AG04449 (cell line): ENCODE measurements around the gene ACLY.
"Not testable (repeated sequence)": the region's sequence is repeated elsewhere in the genome, so short reads cannot be mapped to it uniquely, and the experiment has no call there.

Experiments used
- CTCF ChIA-PET: fragments of 350-600 bp; formaldehyde crosslinking; extraction: SDS; loops from one replicate; lab custom pipeline; 2021; ENCODE audit warnings: antibody characterized with exemption; lab: Yijun Ruan, JAX
- POLR2A ChIA-PET: fragments of 400-600, 350-600 bp; formaldehyde crosslinking; extraction: SDS; loops from one replicate; lab custom pipeline; 2020; ENCODE audit warnings: antibody characterized with exemption, inconsistent platforms; lab: Yijun Ruan, JAX
- DNase-seq: peaks from one replicate; pipeline ENCODE4 v3.0.0-alpha.2; 2010; ENCODE audit warnings: low read depth, low spot score
- H3K4me3 ChIP-seq: 2 replicates; pipeline ENCODE4 v1.5.1; 2011; ENCODE audit warnings: low read depth, mild to moderate bottlenecking, control low read depth, low read length
- TF ChIP-seq, protein P1 (sequence below): IDR thresholded peaks from one replicate; pipeline ENCODE4 v1.5.1; 2011; ENCODE audit warnings: mild to moderate bottlenecking, moderate library complexity, low read length, control low read depth, inconsistent platforms; ENCODE audit not compliant: insufficient read depth; ENCODE audit errors: missing control alignments

ACLY gene

DNA sequence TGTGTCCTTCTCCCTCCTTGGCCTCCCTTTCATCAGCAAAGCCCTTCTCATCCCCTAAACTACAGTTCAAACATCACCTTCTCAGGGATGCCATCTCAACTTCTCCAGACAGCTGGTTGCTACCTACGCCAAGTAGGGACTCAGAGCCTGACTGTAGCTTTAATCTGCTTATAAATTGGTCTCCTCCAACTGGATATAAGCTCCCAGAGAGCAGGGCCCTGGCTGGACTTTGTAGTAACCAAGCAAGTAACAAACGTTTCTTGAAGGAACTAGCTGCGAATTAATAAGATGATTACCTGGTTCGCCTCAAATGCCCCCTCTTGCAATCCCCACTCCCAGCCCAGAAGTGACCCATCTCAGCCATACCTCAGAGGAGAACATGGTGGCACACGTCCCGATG, 36.0 kb downstream of the ACLY start:
- ChIA-PET CTCF (no interaction called here), POLR2A (no interaction called here)
- no peak for DNase-seq
- TF ChIP-seq, protein P1, sequence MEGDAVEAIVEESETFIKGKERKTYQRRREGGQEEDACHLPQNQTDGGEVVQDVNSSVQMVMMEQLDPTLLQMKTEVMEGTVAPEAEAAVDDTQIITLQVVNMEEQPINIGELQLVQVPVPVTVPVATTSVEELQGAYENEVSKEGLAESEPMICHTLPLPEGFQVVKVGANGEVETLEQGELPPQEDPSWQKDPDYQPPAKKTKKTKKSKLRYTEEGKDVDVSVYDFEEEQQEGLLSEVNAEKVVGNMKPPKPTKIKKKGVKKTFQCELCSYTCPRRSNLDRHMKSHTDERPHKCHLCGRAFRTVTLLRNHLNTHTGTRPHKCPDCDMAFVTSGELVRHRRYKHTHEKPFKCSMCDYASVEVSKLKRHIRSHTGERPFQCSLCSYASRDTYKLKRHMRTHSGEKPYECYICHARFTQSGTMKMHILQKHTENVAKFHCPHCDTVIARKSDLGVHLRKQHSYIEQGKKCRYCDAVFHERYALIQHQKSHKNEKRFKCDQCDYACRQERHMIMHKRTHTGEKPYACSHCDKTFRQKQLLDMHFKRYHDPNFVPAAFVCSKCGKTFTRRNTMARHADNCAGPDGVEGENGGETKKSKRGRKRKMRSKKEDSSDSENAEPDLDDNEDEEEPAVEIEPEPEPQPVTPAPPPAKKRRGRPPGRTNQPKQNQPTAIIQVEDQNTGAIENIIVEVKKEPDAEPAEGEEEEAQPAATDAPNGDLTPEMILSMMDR = no peak
- no peak overlapping the region for H3K4me3 ChIP-seq

DNA sequence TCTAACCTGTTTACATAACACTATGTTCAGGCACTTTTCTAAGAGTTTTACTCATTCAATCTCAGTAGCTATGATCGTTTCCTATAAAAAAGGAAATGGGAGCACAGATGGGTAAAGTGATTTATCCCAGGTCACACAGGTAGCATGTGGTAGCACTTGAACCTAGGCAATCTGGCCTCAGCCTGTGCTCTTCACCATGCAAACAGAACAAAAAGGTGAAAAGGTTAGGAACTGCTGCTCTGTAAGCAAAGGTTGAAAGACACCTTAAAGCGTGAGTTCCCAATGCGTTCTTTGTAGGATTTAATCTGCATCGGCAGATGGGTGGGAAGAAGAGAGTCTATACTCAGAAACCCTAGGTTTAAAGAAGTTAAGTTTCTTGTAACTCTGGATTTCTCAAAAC, 38.6 kb downstream of the ACLY start:
- H3K4me3 ChIP-seq = no peak overlapping the region
- TF ChIP-seq, protein P1 = no peak
- DNase-seq = no peak
- CTCF ChIA-PET = no interaction called here
- POLR2A ChIA-PET = no interaction called here

DNA sequence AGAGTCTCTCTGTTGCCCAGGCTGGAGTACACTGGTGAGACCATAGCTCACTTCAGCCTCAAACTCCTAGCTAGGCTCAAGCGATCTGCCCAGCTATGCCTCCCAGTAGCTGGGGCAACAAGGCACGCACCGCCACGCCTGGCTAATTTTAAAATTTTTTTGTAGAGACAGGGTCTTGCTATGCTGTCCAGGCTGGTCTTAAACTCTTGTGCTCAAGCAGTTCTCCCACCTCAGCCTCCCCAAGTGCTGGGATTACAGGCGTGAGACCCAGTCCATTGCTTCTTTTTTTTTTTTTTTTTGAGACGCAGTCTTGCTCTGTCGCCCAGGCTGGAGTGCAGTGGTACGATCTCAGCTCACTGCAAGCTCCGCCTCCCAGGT, 44.5 kb downstream of the ACLY start:
- H3K4me3 ChIP-seq, DNase-seq: not testable (repeated sequence)
- ChIA-PET CTCF (interaction anchor here (0.7 to 2.2 kb wide), 2 partner anchors 10 to 20 kb away, joined by 3 to 8 read pairs; partner anchors contain the start of gene KLHL11), POLR2A (interaction anchor here (0.6 to 1.2 kb wide), 4 partner anchors 8 to 74 kb away, joined by 3 to 4 read pairs (median 3); partner anchors contain the start of gene KLHL11)

DNA sequence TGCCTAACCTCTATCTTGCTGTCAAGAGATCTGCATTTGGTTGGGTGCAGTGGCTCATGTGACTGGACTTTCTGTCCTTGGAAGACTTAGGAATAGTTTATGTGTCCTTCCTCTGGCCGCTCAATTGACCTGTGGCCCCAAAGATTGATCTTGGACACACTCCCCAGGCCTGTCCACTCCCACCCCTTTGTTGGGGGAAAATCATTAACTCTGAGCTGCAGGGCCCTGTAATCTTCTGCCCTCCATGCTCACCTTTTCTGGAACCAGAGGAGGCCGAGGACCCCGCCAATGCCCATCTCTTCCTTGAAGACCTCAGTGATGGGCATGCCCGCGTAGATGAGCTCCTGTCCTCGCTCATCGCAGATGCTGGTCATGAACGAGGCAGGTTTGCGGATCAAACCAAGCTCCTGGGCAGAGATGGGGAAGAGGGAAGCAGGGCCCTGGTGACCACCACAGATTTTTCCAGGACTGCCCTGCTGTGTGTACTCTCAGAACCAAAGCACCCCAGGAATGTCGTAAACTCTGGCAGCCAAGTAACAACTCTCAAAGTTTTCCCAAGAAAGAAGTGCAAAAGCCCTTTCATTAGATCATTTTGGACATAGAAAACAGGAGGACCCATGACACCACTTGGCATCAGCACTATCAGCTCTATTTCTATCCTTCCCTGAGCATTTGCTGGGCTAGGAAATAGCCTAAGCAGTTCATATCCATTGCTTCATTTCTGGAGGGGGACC, 45.0 kb downstream of the ACLY start:
- H3K4me3 ChIP-seq = no peak overlapping the region
- no peak for DNase-seq
- CTCF ChIA-PET = interaction anchor here (0.7 to 2.2 kb wide), 3 partner anchors 9 to 21 kb away, joined by 3 to 8 read pairs (median 3); partner anchors contain the start of gene KLHL11
- POLR2A ChIA-PET = interaction anchor here (0.6 to 1.2 kb wide), 3 partner anchors 9 to 73 kb away, joined by 3 to 4 read pairs (median 3); partner anchors contain the start of gene KLHL11
- TF ChIP-seq, protein P1 = no peak

GRCh38 chr17:41871789-41872188, 47.0 kb downstream of the ACLY start:
- CTCF ChIA-PET = interaction anchor here (2.5 kb wide), 1 partner anchor 176 kb away, joined by 6 read pairs; no protein-coding TSS in a partner anchor
- DNase-seq = no peak
- H3K4me3 ChIP-seq = no peak overlapping the region
- TF ChIP-seq, protein P1 = no peak
- POLR2A ChIA-PET = interaction anchor here (0.6 kb wide), 1 partner anchor 10 kb away, joined by 3 read pairs; no protein-coding TSS in a partner anchor

DNA sequence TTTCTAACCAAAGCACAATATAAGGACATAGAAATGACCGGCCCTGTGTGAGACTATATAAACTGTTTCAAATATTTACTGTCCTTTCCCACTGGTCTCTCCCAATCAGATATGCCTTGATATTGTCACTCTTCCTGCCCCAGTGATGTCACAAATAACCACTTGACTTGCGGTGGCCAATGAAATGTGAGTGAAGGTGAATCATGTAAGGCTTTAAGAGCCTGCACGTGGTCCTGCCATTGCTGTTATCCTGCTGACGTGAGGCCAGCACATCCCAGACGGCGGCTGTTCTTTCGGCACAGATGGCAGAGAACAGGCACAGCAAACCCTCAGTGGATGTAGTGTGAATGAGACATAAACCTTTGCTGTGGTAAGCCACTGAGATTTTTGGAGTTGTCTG, 48.1 kb downstream of the ACLY start:
- H3K4me3 ChIP-seq = no peak overlapping the region
- ChIA-PET CTCF (interaction anchor here (1.4 to 2.5 kb wide), 2 partner anchors 133 to 175 kb away, joined by 4 to 6 read pairs; no protein-coding TSS in a partner anchor), POLR2A (interaction anchor here (0.6 kb wide), 1 partner anchor 40 kb away, joined by 3 read pairs; no protein-coding TSS in a partner anchor)
- DNase-seq = no peak
- TF ChIP-seq, protein P1 = no peak
